ENCODE measurements around the gene GRIP1.

- TF ChIP-seq POLR2A (IDR thresholded peaks at IDR 0.05) (no peak), CTCF (IDR thresholded peaks at IDR 0.05) (no peak)
Observed at GRCh38 chr12:66549050-66549389, 129.9 kb downstream of the GRIP1 start.

All from ovary (tissue), 3 donors.